LNCaP clone FGC (cell line): Measurements from ENCODE around the gene RBM39.
"Not testable (repeated sequence)": the region's sequence is repeated elsewhere in the genome, so short reads cannot be mapped to it uniquely, and the experiment has no call there.

Experiments used
- DNase-seq: peaks from one replicate; pipeline ENCODE4 v3.0.0-alpha.2; 2011; ENCODE audit warnings: low read depth
- H3K4me3 ChIP-seq: 2 replicates; pipeline ENCODE4 v1.5.1; 2011; ENCODE audit warnings: mild to moderate bottlenecking, low read depth, low read length, control low read depth
- CTCF ChIP-seq: IDR thresholded peaks from 2 replicates; pipeline ENCODE4 v1.5.1; 2012; ENCODE audit warnings: mild to moderate bottlenecking; ENCODE audit not compliant: control insufficient read depth, insufficient read depth; ENCODE audit errors: extremely low read depth

RBM39 gene

DNA sequence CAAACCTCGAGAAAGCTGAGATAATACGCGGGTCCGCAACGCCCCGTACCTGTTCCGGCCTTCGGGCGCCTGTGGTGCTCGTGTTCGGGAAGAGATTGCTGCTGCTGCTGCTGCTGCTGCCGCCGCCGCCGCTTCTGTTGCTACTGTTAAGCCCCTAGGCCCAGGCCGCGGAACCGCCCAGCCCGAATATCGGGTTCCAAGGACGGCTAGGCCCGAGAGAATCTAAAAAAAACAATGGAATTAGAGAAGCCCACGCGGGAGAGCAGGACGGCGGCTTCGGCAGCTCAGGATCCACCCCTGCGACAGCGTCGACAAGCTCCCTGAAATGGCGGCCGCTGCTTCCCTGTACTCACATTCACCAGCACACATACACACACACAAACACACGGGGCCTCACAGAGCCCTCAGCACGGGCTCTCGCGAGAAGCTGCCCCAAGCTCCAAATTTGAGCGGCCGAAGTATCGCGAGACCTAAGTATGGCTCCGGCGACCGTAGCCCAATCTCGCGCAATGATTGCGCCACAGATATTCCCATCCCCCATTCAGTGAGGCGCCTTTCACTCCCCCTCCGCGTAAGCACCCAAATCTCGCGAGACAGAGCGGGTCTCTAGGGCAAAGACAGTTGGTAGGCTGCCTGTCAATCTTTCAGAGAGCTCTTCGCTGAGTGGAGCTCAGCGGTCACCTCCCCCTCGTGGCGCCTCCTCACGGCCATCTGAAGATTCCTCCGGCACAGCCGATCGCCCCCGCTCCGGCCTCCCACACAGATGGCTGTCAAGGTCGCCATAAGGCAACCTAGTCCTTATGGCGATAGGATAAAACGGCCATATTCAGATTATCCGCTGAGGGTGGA lies at the start of gene RBM39:
TSS of gene RBM39 (minus strand) at position 369 of the 849 bp plus-strand sequence. CDS start 1,386 bp downstream, outside the sequence.
- DNase-seq: peak; percentile 99
- TF ChIP-seq CTCF: 0 out of 2 replicates have a peak, but pooled peaks have one; percentile 14

DNA sequence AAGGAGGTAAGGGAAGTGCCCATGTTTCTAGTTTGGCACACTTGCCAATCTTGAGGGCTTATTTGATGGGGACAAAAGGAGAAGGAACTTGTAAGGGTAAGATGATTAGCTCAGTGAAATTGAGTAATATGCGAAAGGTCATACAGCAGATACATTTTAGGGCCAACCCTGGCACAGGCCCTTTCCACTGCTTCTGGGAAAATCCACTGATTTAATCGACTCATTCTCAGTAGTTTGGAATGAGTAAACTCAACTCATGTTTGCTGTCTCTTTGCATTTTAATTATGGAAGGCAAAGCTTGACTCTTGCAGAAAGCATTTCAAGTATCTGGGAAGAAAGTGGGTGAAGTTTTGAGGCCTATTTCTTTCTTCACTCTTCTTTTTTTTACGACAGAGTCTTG lies 49.8 kb upstream of the RBM39 start:
- TF ChIP-seq CTCF: no peak
- H3K4me3 ChIP-seq: no peak overlapping the region
- DNase-seq: no peak

More for the DNA sequence above, at the start of gene RBM39:
- H3K4me3 ChIP-seq: peak within 1 kb of the TSS; percentile 86

- TF ChIP-seq CTCF: no peak
- DNase-seq: no peak
- H3K4me3 ChIP-seq: no peak overlapping the region
These were observed 49.0 kb upstream of the RBM39 start for GRCh38 chr20:35791097-35791496.

- H3K4me3 ChIP-seq: no peak overlapping the region
- no peak for TF ChIP-seq CTCF
- DNase-seq: no peak
These were observed 46.7 kb upstream of the RBM39 start for GRCh38 chr20:35788796-35789195.

DNA sequence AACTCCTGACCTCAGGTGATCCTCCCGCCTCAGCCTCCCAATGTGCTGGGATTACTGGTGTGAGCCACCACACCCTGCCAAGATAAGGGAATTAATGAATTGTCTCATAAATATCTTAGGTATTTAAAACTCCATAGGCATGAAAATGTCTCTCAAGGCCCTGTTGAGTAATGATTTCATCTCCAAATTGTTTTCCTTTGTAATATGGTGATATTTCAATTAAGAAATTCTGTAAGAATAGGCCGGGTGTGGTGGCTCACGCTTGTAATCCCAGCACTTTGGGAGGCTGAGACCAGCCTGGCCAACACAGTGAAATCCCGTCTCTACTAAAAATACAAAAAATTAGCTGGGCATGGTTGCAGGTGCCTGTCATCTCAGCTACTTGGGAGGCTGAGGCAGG lies 43.5 kb upstream of the RBM39 start:
- H3K4me3 ChIP-seq: not testable (repeated sequence)

DNA sequence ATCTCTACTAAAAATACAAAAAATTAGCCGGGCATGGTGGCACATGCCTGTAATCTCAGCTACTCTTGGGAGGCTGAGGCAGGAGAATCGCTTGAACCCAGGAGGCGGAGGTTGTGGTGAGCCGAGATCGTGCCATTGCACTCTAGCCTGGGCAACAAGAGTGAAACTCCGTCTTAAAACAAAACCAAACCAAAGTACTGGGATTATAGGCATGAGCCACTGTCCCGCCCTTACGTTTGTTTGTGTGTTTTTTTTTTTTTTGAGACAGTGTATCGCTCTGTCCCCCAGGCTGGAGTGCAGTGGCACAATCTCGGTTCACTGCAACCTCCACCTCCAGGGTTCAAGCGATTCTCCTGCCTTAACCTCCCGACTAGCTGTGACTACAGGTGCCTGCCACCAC lies 41.8 kb upstream of the RBM39 start:
- not testable (repeated sequence) for DNase-seq, H3K4me3 ChIP-seq

More for the DNA sequence above, 43.5 kb upstream of the RBM39 start:
- DNase-seq: not testable (repeated sequence)

- H3K4me3 ChIP-seq: peak overlapping the region; percentile 33
- TF ChIP-seq CTCF: no peak
- peak; percentile 98 for DNase-seq
These were observed 34.5 kb upstream of the RBM39 start for GRCh38 chr20:35776513-35777101.

- no peak for DNase-seq
- no peak for TF ChIP-seq CTCF
- no peak overlapping the region for H3K4me3 ChIP-seq
These were observed 32.3 kb upstream of the RBM39 start for GRCh38 chr20:35774391-35774790.
